Stomach (tissue), 9 donors: ENCODE results near the gene PLXND1. TPM values are rescaled to one million over a fixed set of nuclear protein-coding genes. Genes with fewer than 3 reads are reported as not detected.
A peak's percentile ranks its signal among the peaks of the same experiment; 100 is the strongest.

Source experiments
- DNase-seq, 2 donors: peaks; one replicate each; pipeline versions ENCODE4 v3.0.0 to v3.0.0-alpha.2; 2013 to 2019
- H3K27ac ChIP-seq, 5 donors: fragments of 200-600 bp in 4 of 5; sonication (generic) in 4 of 5; one replicate each; pipeline ENCODE4 v1.5.1; 2013 to 2019; ENCODE audit warnings: mild to moderate bottlenecking in 1 of 5, moderate library complexity in 1 of 5
- H3K27me3 ChIP-seq, 3 donors: fragments of 200-600 bp; sonication (generic); one replicate each; pipeline ENCODE4 v1.5.1; 2017 to 2019; ENCODE audit warnings: mixed run types in 1 of 3
- H3K36me3 ChIP-seq, 4 donors: fragments of 200-600 bp; sonication (generic); 1 replicate in 3 of 4; 2 replicates in 1 of 4; pipeline ENCODE4 v1.5.1; 2016 to 2019
- H3K4me1 ChIP-seq, 4 donors: fragments of 200-600 bp; sonication (generic); one replicate each; pipeline ENCODE4 v1.5.1; 2016 to 2019
- H3K4me3 ChIP-seq, 4 donors: fragments of 200-600 bp; sonication (generic) in 3 of 4; one replicate each; pipeline ENCODE4 v1.5.1; 2016 to 2019; ENCODE audit warnings: mild to moderate bottlenecking in 1 of 4
- H3K9me3 ChIP-seq, 4 donors: fragments of 200-600 bp; sonication (generic); one replicate each; pipeline ENCODE4 v1.5.1; 2016 to 2019
- CTCF ChIP-seq, 7 experiments: fragments of 450-650 bp in 4 of 7; fragments of 200-600 bp in 3 of 7; sonication (generic) in 3 of 7; IDR thresholded peaks; one replicate each; pipeline ENCODE4 v1.5.1; 2016 to 2019; ENCODE audit warnings: antibody characterized with exemption in 7 of 7, control low read depth in 2 of 7, mild to moderate bottlenecking in 1 of 7
- EP300 ChIP-seq: sonication (generic); formaldehyde crosslinking; IDR thresholded peaks from one replicate; pipeline ENCODE4 v1.6.1; 2017; ENCODE audit warnings: antibody characterized with exemption
- POLR2A ChIP-seq, 4 donors: fragments of 450-650 bp; IDR thresholded peaks; one replicate each; pipeline ENCODE4 v1.6.1; 2016; ENCODE audit warnings: antibody characterized with exemption in 4 of 4, control low read depth in 2 of 4, mild to moderate bottlenecking in 1 of 4, moderate library complexity in 1 of 4
- POLR2AphosphoS5 ChIP-seq, 3 donors: sonication (generic); formaldehyde crosslinking; IDR thresholded peaks; one replicate each; pipeline ENCODE4 v1.6.1; 2016; ENCODE audit warnings: antibody characterized with exemption in 3 of 3
- WGBS, 5 donors: extraction: QIAGEN DNeasy Blood & Tissue Kit in 3 of 5; methylation state at CpG; one replicate each; pipeline versions ENCODE4 v1.1.5 to v1.1.7; 2013 to 2018; 5-methylcytosine and 5-hydroxymethylcytosine counted together
- intact Hi-C: fragments of 100-400 bp; cut with DNase I; formaldehyde crosslinking; loops from one replicate; pipeline ENCODE4 v1.15.1; 2023; ENCODE audit warnings: low total_unique reads
- polyA plus RNA-seq, 3 donors: library from polyadenylated mRNA; stranded (reverse); fragments of 200-250 nt; gene quantifications; one replicate each; pipeline ENCODE4 v1.2.3, GENCODE V29; 2013
- total RNA-seq, 5 donors: library from RNA; depleted of rRNA; stranded (reverse); fragments of >200 nt; gene quantifications; one replicate each; pipeline versions ENCODE4 v1.1.0 to v1.2.3, GENCODE V29; 2014 to 2016
- donor health status: healthy with polysubstance abuse.
- donor health status: Bipolar disorder and iron deficiency.
- donor health status: healthy.

Gene PLXND1
- total and polyA plus RNA-seq, 8 donors = 22.6 to 251 (median 58.6) TPM

DNA sequence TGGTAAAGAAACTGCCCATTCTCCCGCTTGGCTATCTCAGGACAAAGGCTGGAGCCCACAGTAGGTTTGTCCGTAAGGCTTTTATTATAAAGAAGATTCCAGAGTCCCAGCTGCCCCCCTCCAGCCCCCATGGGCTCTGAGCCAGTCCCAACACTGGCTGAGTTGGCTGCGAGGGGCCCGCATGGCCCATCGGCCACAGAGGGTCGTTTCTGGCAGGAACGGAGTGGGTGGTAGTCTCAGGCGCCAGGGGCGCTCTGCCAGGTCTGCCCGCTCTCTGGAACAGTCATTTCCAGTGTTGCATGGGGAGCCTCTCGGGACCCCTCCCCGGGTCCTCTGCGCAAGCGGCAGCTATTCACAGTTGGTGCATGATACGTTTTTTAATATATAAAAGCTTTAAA is 51.3 kb downstream of the PLXND1 start:
- H3K4me1 ChIP-seq = peaks cover 35 to 71% (median 44%) of the 10 kb centered on the region in 4 donors
- no peak for DNase-seq
- peak overlapping the region in 2 of 5 donors; percentile 18 to 38 for H3K27ac ChIP-seq
- H3K4me3 ChIP-seq = no peak overlapping the region
- TF ChIP-seq POLR2AphosphoS5 (IDR thresholded peaks at IDR 0.05) (no peak), CTCF (IDR thresholded peaks at IDR 0.05) (no peak), EP300 (no peak), POLR2A (IDR thresholded peaks at IDR 0.05) (no peak)
- WGBS, 5 donors = 74 to 83% (median 80%) methylated on average over 13 to 15 of the region's 15 CpGs
- H3K9me3 ChIP-seq = no peaks in the 10 kb centered on the region
- H3K27me3 ChIP-seq = no peaks in the 10 kb centered on the region
- peaks cover 24 to 46% (median 45%) of the 10 kb centered on the region in 4 donors for H3K36me3 ChIP-seq
- intact Hi-C loops = no loop called here

GRCh38 chr3:129554356-129555152 is 51.9 kb downstream of the PLXND1 start:
- Histone ChIP-seq H3K9me3 (no peaks in the 10 kb centered on the region), H3K4me1 (peaks cover 29 to 65% (median 38%) of the 10 kb centered on the region in 4 donors), H3K4me3 (no peak overlapping the region), H3K27me3 (no peaks in the 10 kb centered on the region), H3K27ac (peak overlapping the region in 3 of 5 donors; percentile 18 to 38 (median 37)), H3K36me3 (peaks cover 21 to 40% (median 39%) of the 10 kb centered on the region in 4 donors)
- TF ChIP-seq EP300 (no peak), POLR2A (IDR thresholded peaks at IDR 0.05) (no peak), POLR2AphosphoS5 (IDR thresholded peaks at IDR 0.05) (no peak)
- intact Hi-C loops = no loop called here
- WGBS, 5 donors = 37 to 61% (median 55%) methylated on average over 9 to 13 of the region's 13 CpGs
- DNase-seq = no peak

GRCh38 chr3:129553719-129554118 is 52.8 kb downstream of the PLXND1 start:
- 19 to 41% (median 23%) methylated on average over 15 of the region's 15 CpGs for WGBS, 5 donors

GRCh38 chr3:129553171-129553570 is 53.3 kb downstream of the PLXND1 start:
- H3K36me3 ChIP-seq = peaks cover 14 to 27% (median 26%) of the 10 kb centered on the region in 4 donors
- 62 to 73% (median 72%) methylated on average over 1 to 6 of the region's 6 CpGs for WGBS, 5 donors
- no peak for DNase-seq
- H3K9me3 ChIP-seq = no peaks in the 10 kb centered on the region
- intact Hi-C loops = no loop called here
- TF ChIP-seq POLR2A (IDR thresholded peaks at IDR 0.05) (no peak), CTCF (IDR thresholded peaks at IDR 0.05) (no peak), EP300 (no peak), POLR2AphosphoS5 (IDR thresholded peaks at IDR 0.05) (no peak)
- no peaks in the 10 kb centered on the region for H3K27me3 ChIP-seq
- H3K4me1 ChIP-seq = peaks cover 19 to 51% (median 26%) of the 10 kb centered on the region in 4 donors
- no peak overlapping the region for H3K4me3 ChIP-seq
- H3K27ac ChIP-seq = no peak overlapping the region

More at GRCh38 chr3:129553719-129554118, 52.8 kb downstream of the PLXND1 start:
- Histone ChIP-seq H3K27me3 (no peaks in the 10 kb centered on the region), H3K9me3 (no peaks in the 10 kb centered on the region), H3K4me1 (peaks cover 24 to 56% (median 30%) of the 10 kb centered on the region in 4 donors), H3K4me3 (no peak overlapping the region), H3K27ac (no peak overlapping the region), H3K36me3 (peaks cover 17 to 32% (median 31%) of the 10 kb centered on the region in 4 donors)
- TF ChIP-seq POLR2AphosphoS5 (IDR thresholded peaks at IDR 0.05) (no peak), EP300 (no peak), POLR2A (IDR thresholded peaks at IDR 0.05) (no peak), CTCF (IDR thresholded peaks at IDR 0.05) (no peak)
- no peak for DNase-seq
- intact Hi-C loops = no loop called here
